SH-SY5Y (cell line): ENCODE results near the gene HCRTR1.
A peak's percentile ranks its signal among the peaks of the same experiment; 100 is the strongest.

Experiments
- GATA2 ChIP-seq: IDR thresholded peaks from 2 replicates; pipeline ENCODE4 v1.6.1; 2011; ENCODE audit warnings: mild to moderate bottlenecking, low read depth, low read length
- GATA3 ChIP-seq: IDR thresholded peaks from 2 replicates; pipeline ENCODE4 v1.6.1; 2011; ENCODE audit warnings: low read depth, mild to moderate bottlenecking, low read length, moderate library complexity

The HCRTR1 gene

GRCh38 chr1:31624309-31624708 lies 6.8 kb downstream of the HCRTR1 start:
- TF ChIP-seq GATA3 (no peak), GATA2 (no peak)

- TF ChIP-seq GATA2, result no peak
These were observed 7.4 kb downstream of the HCRTR1 start for GRCh38 chr1:31624731-31625514.

- no peak for TF ChIP-seq GATA2
- no peak for TF ChIP-seq GATA3
These were observed 8.2 kb downstream of the HCRTR1 start for GRCh38 chr1:31625561-31626222.

GRCh38 chr1:31626223-31627207 lies 9.0 kb downstream of the HCRTR1 start:
- TF ChIP-seq GATA3, result no peak

GRCh38 chr1:31627301-31627929 lies 9.9 kb downstream of the HCRTR1 start:
- TF ChIP-seq GATA2, result peak; percentile 86
- TF ChIP-seq GATA3, result no peak

DNA sequence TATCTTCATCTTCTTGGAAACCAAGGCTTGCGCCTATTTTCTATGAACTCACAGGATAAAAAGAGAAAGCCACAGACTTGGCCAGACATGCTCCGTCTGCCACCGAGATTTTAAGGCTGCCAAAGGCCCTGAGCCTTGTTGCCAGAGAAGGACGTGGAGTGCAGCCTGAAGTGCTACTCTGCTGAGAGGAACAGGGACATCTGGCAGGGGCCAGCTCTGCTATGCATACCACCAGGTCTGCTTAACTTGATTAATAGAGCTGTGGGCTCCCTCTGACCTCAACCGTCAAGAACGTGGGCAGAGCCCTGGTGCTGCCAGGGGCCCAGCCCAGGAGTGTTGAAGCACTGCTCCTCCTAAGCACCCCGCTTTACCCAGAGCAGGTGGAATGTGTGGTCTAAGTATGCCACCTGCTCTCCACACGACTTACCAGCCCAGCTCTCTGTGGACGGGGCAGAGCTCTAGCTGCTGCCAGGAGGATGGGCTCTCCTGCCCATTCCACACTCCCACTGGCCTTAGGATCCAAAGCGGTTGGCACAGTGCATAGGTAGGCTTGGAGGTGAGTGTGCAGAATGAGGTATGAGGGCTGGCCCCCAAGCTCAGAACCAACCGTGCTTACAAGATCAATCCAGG lies 10.6 kb downstream of the HCRTR1 start:
- TF ChIP-seq GATA3 (no peak), GATA2 (0 out of 2 replicates have a peak, but pooled peaks have one; percentile 18)

DNA sequence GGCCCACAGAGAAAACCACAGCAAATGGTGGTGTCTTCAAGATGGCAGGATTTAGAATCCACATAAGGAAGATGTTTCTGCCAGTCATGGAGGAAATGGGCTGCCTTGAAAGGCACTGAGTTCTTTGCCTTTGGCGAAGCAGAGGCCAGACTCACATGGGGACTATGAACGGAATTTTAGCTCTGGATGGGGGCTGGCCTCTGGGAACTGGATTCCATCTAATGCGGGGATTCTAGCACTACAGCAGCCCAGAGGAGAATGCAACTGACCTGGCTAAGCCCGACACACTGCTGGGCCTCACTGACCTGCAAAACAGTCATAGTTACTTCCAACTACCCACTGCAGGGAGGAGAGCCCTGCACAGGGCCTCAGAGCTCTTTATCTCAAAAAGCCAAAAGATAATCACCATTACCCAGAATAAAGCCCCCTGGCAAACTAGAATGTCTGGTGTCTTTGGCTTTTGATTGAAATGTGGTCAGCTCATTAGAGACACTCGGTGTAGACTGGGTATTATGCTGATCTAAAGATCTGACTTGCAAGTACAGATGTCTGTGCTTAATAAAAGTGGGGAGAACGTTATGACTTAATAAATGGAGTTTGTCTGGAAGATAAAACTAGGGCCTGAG lies 11.6 kb downstream of the HCRTR1 start:
- TF ChIP-seq GATA2, result peak; percentile 96
- peak; percentile 93; the same call in 1 of the 2 replicates for TF ChIP-seq GATA3

DNA sequence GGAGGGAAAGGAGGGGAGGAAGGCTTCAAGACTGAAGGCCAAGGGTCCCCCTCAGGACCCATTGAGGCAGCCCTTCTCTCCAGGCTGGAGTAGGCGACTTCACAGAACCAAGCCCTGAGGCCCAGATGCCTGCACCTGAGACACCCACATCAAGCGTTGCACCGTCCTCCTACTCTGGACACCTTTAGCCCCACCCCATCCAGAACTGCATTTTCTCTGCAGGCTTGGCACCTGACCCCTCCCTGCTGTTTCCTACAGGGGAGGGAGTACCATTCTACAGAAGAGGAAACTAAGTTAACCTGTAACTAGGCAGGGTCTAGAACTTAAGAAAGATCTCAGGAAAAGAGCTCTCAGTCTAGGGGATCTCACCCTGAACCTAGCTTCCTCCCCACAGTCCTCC lies 15.2 kb downstream of the HCRTR1 start:
- TF ChIP-seq GATA3 (no peak), GATA2 (no peak)

- TF ChIP-seq GATA2 (no peak), GATA3 (no peak)
These were observed 15.6 kb downstream of the HCRTR1 start for GRCh38 chr1:31633117-31633516.

DNA sequence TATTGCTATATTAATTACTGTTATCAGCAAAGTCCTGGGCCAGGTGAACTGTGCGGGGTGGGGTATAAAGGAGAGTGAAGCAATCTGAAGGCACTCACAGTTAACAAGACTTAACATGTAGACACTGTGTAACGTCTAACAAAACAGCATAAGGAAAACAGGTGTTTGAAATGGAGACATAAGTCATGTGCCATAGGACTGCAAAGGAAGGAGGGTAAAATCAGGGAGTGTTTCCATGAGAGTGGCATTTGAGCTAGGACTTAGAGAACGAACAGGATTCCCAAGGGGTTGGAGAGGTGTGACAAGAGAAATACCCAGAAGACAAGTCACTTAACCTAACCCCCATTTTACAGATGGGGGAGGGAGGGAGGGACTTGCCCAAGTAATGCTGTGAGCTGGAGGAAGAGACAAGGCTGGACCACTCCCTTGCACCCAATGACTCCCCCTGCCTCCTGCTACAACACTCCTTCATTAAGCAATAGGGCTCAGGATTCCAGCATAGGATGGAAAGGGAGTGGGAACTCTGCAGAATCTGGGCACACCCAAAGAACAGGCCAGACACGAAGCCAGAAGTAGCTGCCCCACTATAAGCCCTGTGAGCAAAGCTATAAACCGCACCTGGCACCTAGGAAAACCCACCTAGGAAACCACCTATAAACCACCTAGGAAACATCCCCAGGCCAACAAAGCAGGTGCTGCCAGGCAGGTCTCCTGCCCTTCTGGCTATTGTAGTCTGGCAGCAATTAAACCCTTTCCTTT lies 20.6 kb downstream of the HCRTR1 start:
- TF ChIP-seq GATA3, result no peak
- TF ChIP-seq GATA2, result no peak

DNA sequence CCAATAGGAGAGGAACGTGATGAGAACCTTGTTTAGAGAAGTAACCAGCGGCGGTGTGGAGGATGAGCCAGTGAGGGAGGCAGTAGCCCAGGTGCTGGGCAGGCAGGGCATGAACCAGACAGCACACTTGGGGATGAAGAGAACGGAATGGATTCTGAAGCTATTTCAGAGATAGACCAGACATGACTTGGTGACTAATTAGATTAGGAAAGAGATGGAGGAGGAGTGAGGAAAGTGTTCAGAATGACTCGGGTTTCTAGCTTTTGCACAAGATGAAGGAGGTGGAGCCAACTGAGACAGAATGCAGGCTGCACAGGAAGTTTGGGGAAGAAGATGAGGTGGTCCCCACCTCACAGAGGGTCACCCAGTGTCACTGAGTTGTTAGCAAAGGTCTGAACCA lies 22.1 kb downstream of the HCRTR1 start:
- TF ChIP-seq GATA3 (no peak), GATA2 (no peak)

GRCh38 chr1:31640179-31640578 lies 22.7 kb downstream of the HCRTR1 start:
- TF ChIP-seq GATA3, result no peak
